GM12878 (cell line): Measurements from ENCODE around the gene ARHGEF33. TPM values are rescaled to one million over a fixed set of nuclear protein-coding genes. Genes with fewer than 3 reads are reported as not detected.

Experiments used
- ASH2L ChIP-seq: fragments of 300-600, 200-600 bp; sonication (generic); IDR thresholded peaks from 2 replicates; pipeline ENCODE4 v1.6.1; 2017; ENCODE audit warnings: low read depth, mild to moderate bottlenecking, borderline replicate concordance
- ATF7 ChIP-seq: fragments of 450-650 bp; IDR thresholded peaks from 2 replicates; pipeline ENCODE4 v1.6.1; 2016; ENCODE audit warnings: low read depth, mild to moderate bottlenecking
- IKZF1 ChIP-seq: fragments of 450-650 bp; conservative IDR thresholded peaks from 2 replicates; pipeline ENCODE4 v1.6.1; 2017; ENCODE audit warnings: antibody characterized with exemption, mild to moderate bottlenecking
- KAT2A ChIP-seq: conservative IDR thresholded peaks from 2 replicates; pipeline ENCODE4 v1.6.1; 2011; ENCODE audit warnings: low read depth, low read length; ENCODE audit not compliant: control insufficient read depth
- MYC ChIP-seq: IDR thresholded peaks from 2 replicates; pipeline ENCODE4 v1.6.1; 2011; ENCODE audit warnings: mild to moderate bottlenecking, low read length, moderate library complexity, inconsistent platforms; ENCODE audit not compliant: insufficient read depth, insufficient replicate concordance, insufficient read length, severe bottlenecking
- NBN ChIP-seq: fragments of 450-650 bp; IDR thresholded peaks from 2 replicates; pipeline ENCODE4 v1.6.1; 2016
- NFIC ChIP-seq: IDR thresholded peaks from 2 replicates; pipeline ENCODE4 v1.6.1; 2012; ENCODE audit warnings: low read depth, mild to moderate bottlenecking, inconsistent platforms, low read length, moderate library complexity
- NKRF ChIP-seq: fragments of 450-650 bp; conservative IDR thresholded peaks from 2 replicates; pipeline ENCODE4 v1.6.1; 2017; ENCODE audit warnings: mild to moderate bottlenecking, moderate library complexity
- PAX5 ChIP-seq: IDR thresholded peaks from 2 replicates; pipeline ENCODE4 v1.6.1; 2011; ENCODE audit warnings: low read depth, low read length, borderline replicate concordance
- PAX8 ChIP-seq: fragments of 450-650 bp; IDR thresholded peaks from 2 replicates; pipeline ENCODE4 v1.6.1; 2017; ENCODE audit warnings: mild to moderate bottlenecking, moderate library complexity
- PRDM15 ChIP-seq: fragments of 450-650 bp; formaldehyde crosslinking; IDR thresholded peaks from 2 replicates; pipeline ENCODE4 v1.4.0; 2020; ENCODE audit warnings: mild to moderate bottlenecking, moderate library complexity
- RELB ChIP-seq: fragments of 450-650 bp; IDR thresholded peaks from 2 replicates; pipeline ENCODE4 v1.6.1; 2017; ENCODE audit warnings: low read depth, mild to moderate bottlenecking, moderate library complexity
- SIX5 ChIP-seq: IDR thresholded peaks from 2 replicates; pipeline ENCODE4 v1.6.1; 2011; ENCODE audit warnings: mild to moderate bottlenecking, low read depth, low read length, moderate library complexity; ENCODE audit not compliant: severe bottlenecking
- USF2 ChIP-seq: IDR thresholded peaks from 2 replicates; pipeline ENCODE4 v1.6.1; 2011; ENCODE audit warnings: low read depth, low read length, improper control_type of control experiment, borderline replicate concordance
- WRNIP1 ChIP-seq: IDR thresholded peaks from 2 replicates; pipeline ENCODE4 v1.6.1; 2011; ENCODE audit warnings: low read depth, low read length, improper control_type of control experiment, borderline replicate concordance
- polyA plus RNA-seq, 11 experiments: library from polyadenylated mRNA; depleted of rRNA in 4 of 11; unstranded in 6 of 11; stranded (reverse) in 5 of 11; fragments of >200 nt; fragmentation: Nextera tagmentation in 4 of 11; fragmentation: Illumina TruSeq in 1 of 11; extraction: Ambion mirVana in 4 of 11; extraction: Trizol in 1 of 11; gene quantifications; 1 replicate in 1 of 11; 2 replicates in 10 of 11; pipeline versions ENCODE4 v1.2.1 to v1.2.3, GENCODE V29; 2011 to 2016; ENCODE audit warnings: inconsistent platforms in 2 of 11, missing spikeins in 2 of 11, low read depth in 1 of 11
- total RNA-seq, 4 experiments: library from RNA; depleted of rRNA in 3 of 4; stranded (reverse); fragments of >200 nt in 3 of 4; fragmentation: Illumina TruSeq in 1 of 4; extraction: Trizol in 1 of 4; gene quantifications; 2 replicates each; pipeline versions ENCODE4 v1.2.1 to v1.2.3, GENCODE V29; 2013 to 2021
- TF ChIP-seq, protein P1 (sequence below): fragments of 450-650 bp; IDR thresholded peaks from 2 replicates; pipeline ENCODE4 v1.6.1; 2017; ENCODE audit warnings: mild to moderate bottlenecking, moderate library complexity

ARHGEF33 gene
- total and polyA plus RNA-seq, 10 of the 15 experiments (the other 5 are each of a cell fraction or from before 2014, with no cell fraction given): 0.01 to 0.08 (median 0.05) TPM; not detected in 4

DNA sequence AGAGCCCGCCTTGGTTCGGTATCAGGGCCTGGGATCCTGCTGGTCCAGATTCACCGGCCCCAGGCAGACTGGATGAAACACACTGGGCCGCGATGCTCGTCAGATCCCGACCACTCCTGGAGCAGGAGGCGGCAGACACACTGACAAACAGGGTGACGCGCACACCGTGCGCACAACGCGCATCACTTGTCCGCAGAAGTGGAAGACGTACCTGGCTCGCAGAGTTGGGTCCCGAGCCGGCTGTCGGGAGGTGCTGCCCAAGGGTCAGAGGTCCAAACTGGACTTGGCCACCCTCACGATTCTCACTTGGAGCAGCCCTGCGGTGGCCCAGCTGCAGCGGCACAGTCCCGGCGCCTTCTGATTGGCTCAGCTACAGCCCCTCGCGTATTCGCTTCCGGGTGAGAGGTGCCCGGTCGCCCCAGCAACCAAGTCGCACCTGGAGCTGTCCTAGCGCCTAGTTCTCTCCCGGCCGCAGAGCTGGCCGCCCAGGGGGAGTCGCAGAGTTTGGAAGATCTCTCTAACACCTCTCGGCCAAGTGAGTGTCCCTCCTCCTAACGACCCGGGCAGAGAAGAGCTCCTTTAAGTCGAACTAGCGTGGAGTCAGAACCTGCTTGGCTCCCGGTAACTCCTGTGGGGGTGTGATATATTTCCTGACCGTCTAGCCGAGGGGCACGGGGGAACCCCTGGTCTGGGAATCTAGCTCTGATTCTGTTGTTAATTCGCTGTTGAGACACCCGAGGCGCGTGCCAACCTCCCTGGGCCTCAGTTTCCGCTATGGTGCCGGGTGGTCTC lies 13.9 kb upstream of the ARHGEF33 start, which contains the start of the genes DHX57 and MORN2 (continued):
- peak; percentile 83; the same call in 1 of the 2 replicates for TF ChIP-seq NKRF
- no peak for TF ChIP-seq PAX5
- no peak for TF ChIP-seq MYC
- TF ChIP-seq, protein P1, sequence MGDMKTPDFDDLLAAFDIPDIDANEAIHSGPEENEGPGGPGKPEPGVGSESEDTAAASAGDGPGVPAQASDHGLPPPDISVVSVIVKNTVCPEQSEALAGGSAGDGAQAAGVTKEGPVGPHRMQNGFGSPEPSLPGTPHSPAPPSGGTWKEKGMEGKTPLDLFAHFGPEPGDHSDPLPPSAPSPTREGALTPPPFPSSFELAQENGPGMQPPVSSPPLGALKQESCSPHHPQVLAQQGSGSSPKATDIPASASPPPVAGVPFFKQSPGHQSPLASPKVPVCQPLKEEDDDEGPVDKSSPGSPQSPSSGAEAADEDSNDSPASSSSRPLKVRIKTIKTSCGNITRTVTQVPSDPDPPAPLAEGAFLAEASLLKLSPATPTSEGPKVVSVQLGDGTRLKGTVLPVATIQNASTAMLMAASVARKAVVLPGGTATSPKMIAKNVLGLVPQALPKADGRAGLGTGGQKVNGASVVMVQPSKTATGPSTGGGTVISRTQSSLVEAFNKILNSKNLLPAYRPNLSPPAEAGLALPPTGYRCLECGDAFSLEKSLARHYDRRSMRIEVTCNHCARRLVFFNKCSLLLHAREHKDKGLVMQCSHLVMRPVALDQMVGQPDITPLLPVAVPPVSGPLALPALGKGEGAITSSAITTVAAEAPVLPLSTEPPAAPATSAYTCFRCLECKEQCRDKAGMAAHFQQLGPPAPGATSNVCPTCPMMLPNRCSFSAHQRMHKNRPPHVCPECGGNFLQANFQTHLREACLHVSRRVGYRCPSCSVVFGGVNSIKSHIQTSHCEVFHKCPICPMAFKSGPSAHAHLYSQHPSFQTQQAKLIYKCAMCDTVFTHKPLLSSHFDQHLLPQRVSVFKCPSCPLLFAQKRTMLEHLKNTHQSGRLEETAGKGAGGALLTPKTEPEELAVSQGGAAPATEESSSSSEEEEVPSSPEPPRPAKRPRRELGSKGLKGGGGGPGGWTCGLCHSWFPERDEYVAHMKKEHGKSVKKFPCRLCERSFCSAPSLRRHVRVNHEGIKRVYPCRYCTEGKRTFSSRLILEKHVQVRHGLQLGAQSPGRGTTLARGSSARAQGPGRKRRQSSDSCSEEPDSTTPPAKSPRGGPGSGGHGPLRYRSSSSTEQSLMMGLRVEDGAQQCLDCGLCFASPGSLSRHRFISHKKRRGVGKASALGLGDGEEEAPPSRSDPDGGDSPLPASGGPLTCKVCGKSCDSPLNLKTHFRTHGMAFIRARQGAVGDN: peak; percentile 78
- TF ChIP-seq USF2: no peak
- TF ChIP-seq WRNIP1: no peak
- peak; percentile 25 for TF ChIP-seq SIX5
- TF ChIP-seq NBN: 0 out of 2 replicates have a peak, but pooled peaks have one; percentile 56
- 0 out of 2 replicates have a peak, but pooled peaks have one; percentile 36 for TF ChIP-seq ASH2L
- no peak for TF ChIP-seq KAT2A
- no peak for TF ChIP-seq NFIC
- no peak for TF ChIP-seq PRDM15
- no peak for TF ChIP-seq PAX8
- TF ChIP-seq ATF7: peak; percentile 94
- peak; percentile 69 for TF ChIP-seq IKZF1
- peak; percentile 79 for TF ChIP-seq RELB
